ENCODE results near the gene SUMO3.

Gene SUMO3

GRCh38 chr21:44792702-44793591, 24.9 kb downstream of the SUMO3 start:
- no peak overlapping the region for H3K4me3 ChIP-seq (ENCODE audit: low read length)
- no peak for TF ChIP-seq ZNF274 (IDR thresholded peaks at IDR 0.05; ENCODE audit: low read depth, low read length)

GRCh38 chr21:44791993-44792392, 25.9 kb downstream of the SUMO3 start:
- TF ChIP-seq ZNF274 (IDR thresholded peaks at IDR 0.05; ENCODE audit: low read depth, low read length), result no peak
- no peak overlapping the region for H3K4me3 ChIP-seq (ENCODE audit: low read length)

DNA sequence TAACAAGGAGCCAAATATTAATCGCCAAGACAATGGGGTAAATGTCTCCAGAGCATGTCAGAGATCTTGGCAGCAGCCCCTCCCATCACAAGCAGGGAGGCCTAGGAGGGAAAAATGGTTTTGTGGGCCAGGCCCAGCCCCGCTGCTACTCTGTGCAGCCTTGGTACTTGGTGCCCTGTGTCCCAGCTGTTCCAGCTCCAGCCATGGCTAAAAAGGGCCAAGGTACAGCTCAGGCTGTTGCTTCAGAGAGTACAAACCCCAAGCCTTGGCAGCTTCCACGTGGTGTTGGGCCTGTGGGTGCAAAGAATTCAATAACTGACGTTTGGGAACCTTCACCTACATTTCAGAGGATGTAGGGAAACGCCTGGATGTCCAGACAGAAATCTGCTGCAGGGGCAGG, 26.6 kb downstream of the SUMO3 start:
- H3K4me3 ChIP-seq (ENCODE audit: low read length), result no peak overlapping the region
- TF ChIP-seq ZNF274 (IDR thresholded peaks at IDR 0.05; ENCODE audit: low read depth, low read length), result no peak

- no peak for TF ChIP-seq ZNF274 (IDR thresholded peaks at IDR 0.05; ENCODE audit: low read depth, low read length)
- no peak overlapping the region for H3K4me3 ChIP-seq (ENCODE audit: low read length)
Measured at GRCh38 chr21:44790368-44790767, 27.5 kb downstream of the SUMO3 start.

- TF ChIP-seq ZNF274 (IDR thresholded peaks at IDR 0.05; ENCODE audit: low read depth, low read length), result no peak
- H3K4me3 ChIP-seq (ENCODE audit: low read length), result no peak overlapping the region
Measured at GRCh38 chr21:44789880-44790279, 28.0 kb downstream of the SUMO3 start.

DNA sequence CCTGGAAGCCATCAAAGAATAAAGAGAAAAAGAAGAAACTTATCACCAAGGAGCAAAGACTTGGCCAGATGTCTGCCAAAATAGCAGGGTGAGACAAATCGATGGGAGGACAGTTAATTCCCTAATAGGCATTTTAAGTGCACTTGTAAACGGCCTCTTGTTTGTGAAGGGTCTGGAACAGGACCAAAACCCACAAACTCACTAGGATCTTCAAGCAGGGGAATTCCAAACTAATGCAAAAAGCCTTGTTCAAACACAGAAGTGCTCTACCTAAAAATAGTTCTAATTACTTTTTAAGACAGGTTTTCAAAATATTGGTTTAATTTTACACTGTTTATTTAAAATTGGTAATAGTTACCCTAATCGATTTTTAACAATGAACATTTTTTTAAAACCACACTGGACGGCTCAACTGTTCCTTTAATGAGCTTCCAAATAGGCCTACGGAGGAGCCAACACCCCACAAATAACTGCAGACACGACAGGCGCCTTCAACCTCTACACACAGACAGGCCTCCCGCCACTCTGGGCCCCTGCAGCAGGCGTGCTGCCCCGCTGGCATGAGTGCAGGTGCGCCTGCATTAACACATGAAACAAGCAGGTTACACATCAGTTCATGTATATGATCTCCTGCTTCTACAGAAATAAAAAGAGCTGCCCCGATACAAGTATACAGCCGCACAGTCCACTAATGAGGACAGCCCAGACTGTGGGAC, 32.1 kb downstream of the SUMO3 start:
- no peak for TF ChIP-seq ZNF274 (IDR thresholded peaks at IDR 0.05; ENCODE audit: low read depth, low read length)

DNA sequence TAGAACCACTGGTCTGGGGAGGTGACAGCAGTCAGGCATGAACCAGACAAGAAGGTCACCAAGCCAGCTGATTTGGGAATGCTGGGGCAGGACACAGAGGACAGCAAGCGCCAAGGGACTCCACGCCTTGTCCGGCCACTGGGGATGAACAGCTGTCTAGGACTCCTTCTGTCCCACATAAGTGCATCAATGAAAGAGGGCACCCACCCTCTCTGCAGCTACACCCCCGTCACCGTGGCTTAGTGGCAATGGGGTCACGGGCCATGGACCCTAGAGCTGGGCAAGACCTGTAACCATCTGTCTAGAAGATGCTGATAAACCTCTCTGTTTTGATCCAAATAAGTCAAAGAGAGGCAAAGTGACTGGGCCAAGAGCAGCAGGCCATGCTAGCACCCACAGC, 33.1 kb downstream of the SUMO3 start:
- no peak overlapping the region for H3K4me3 ChIP-seq (ENCODE audit: low read length)
- TF ChIP-seq ZNF274 (IDR thresholded peaks at IDR 0.05; ENCODE audit: low read depth, low read length), result no peak

More for the DNA sequence above, 32.1 kb downstream of the SUMO3 start:
- no peak overlapping the region for H3K4me3 ChIP-seq (ENCODE audit: low read length)

DNA sequence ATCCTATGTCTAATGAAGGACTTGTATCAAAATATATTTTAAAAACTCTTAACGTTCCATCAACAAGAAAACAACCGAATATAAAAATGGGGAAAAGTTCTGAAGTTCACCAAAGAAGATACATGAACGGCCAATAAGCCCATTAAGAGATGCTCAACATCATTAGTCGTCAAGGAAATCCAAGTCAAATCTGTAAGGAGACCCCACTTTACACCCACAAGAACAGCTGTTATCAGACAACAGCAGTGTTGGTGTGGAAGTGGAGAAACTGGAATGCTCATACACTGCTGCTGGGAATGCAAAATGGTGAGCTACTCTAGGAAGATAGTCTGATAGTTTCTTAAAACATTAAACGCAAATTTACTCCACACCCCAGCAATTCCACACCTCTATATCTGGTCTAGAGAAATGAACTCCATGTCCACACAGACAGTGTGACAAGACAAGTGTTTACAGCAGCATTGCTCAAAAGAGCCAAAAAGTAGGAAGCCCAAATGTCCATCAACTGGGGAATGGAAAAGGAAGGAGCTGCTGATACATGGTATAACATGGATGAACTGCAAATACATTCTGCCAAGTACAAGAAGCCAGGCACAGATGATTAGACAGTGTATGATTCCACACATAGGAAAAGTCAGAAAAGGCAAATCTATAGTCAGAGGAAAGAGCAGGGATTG, 34.7 kb downstream of the SUMO3 start:
- no peak for TF ChIP-seq ZNF274 (IDR thresholded peaks at IDR 0.05; ENCODE audit: low read depth, low read length)
- no peak overlapping the region for H3K4me3 ChIP-seq (ENCODE audit: low read length)

DNA sequence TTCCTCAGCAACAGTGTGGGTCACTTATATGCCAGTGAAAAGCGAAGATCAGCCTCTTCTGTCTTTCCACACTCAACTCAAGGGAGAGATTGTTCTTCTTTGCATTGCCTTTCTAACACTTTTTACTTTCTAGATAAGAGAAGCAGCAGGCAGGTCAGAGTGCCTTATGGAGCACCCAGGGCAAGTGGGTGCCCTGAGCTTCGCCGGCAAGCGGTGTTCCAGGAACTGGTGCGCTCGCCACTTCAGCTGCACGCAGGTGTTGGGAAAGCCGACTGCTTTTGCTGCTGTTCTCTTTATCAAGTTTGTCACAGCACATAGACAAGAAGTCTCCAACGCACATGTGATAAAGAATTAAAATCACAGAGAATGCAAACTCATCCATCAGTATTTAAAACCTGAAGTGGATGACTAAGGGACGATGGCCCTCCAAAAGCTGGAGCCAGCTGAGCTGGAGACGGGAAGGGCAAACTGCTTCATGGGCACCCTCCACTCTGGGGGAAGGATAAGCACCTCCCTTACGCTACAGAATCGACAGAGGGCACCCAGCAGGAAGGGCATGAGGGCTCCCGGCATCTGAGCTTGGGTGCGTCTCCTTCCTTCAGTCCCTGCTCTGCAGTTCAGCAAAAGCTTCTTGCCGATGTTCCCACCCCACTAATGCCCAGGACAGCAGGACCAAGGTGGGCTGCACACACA, 36.9 kb downstream of the SUMO3 start:
- no peak for TF ChIP-seq ZNF274 (IDR thresholded peaks at IDR 0.05; ENCODE audit: low read depth, low read length)
- H3K4me3 ChIP-seq (ENCODE audit: low read length), result no peak overlapping the region

GRCh38 chr21:44780137-44780502, 37.7 kb downstream of the SUMO3 start:
- TF ChIP-seq ZNF274 (IDR thresholded peaks at IDR 0.05; ENCODE audit: low read depth, low read length), result no peak
- no peak overlapping the region for H3K4me3 ChIP-seq (ENCODE audit: low read length)

DNA sequence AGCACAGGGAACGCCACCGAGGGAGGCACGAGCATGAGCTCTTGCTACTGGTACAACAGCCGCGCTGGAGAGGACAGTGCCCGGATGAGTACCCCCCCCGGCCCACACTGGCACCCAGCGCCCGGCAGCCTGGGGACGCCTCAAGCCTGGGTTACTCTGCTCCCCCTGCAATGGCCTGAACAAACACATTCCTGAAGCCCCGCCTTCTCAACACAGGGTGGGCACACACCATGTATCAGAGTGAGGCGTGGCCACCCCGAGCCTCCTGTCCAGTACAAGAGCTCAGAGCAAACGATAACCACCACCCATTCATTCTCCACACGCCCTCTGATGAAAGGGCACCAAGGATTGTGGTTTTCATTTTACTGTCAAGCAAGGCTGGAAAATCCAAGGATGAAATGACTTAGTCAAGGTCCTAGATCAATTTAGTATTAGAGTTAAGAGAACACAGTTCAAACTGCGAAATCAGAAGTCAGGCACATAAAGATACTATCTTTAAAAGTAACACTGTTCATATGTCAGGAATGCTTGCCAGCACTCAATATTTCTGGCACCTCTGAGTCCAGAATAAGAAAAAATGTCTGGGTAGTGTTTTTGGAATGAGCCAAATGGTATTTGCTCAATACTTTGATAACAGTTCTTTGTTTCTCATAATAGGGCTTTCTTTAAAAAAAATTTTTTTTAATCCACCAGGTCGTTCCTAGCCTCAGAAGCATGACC, 38.3 kb downstream of the SUMO3 start:
- TF ChIP-seq ZNF274 (IDR thresholded peaks at IDR 0.05; ENCODE audit: low read depth, low read length), result no peak
- no peak overlapping the region for H3K4me3 ChIP-seq (ENCODE audit: low read length)

DNA sequence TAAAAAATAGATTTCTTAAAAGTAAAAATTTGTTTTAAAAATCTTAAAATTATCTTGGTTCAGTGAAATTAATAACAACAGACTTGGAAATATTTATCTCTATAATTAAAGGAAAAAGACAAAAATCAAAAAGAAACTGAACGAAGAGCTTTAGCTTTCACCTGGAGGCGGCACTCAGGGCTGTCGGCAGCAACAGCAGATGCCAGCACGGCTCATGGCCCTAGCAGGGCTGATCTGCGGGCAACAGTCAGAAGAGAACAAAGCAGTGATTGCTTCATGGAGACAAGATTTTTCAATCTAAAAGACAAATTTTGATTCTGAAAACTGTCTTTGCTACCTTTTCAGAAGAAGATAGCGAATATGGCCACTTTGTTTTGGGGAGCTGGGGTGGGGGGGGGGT, 38.9 kb downstream of the SUMO3 start:
- TF ChIP-seq ZNF274 (IDR thresholded peaks at IDR 0.05; ENCODE audit: low read depth, low read length), result no peak
- H3K4me3 ChIP-seq (ENCODE audit: low read length), result no peak overlapping the region

GRCh38 chr21:44778499-44778911, 39.4 kb downstream of the SUMO3 start:
- no peak for TF ChIP-seq ZNF274 (IDR thresholded peaks at IDR 0.05; ENCODE audit: low read depth, low read length)
- H3K4me3 ChIP-seq (ENCODE audit: low read length), result no peak overlapping the region
